ENCODE measurements around the gene SKA1. TPM values are rescaled to one million over a fixed set of nuclear protein-coding genes. Genes with fewer than 3 reads are reported as not detected.
A peak's percentile ranks its signal among the peaks of the same experiment; 100 is the strongest.

Gene SKA1
- total and polyA plus RNA-seq, 2 of the 13 experiments (the other 11 are each of a cell fraction or from before 2014, with no cell fraction given) = 5.3 to 21.3 TPM

- TF ChIP-seq JUND (CRISPR knock-in tag; IDR thresholded peaks at IDR 0.05) (no peak), MAF1 (CRISPR knock-in tag; IDR thresholded peaks at IDR 0.05; ENCODE audit: borderline replicate concordance) (no peak), AKNA (CRISPR knock-in tag; IDR thresholded peaks at IDR 0.05; ENCODE audit: borderline replicate concordance) (no peak), ZNF75D (CRISPR knock-in tag; IDR thresholded peaks at IDR 0.05; ENCODE audit: borderline replicate concordance) (no peak), IRF2 (CRISPR knock-in tag; IDR thresholded peaks at IDR 0.05) (peak; percentile 44; the same call in 1 of the 2 replicates), ZSCAN30 (CRISPR knock-in tag; IDR thresholded peaks at IDR 0.05) (no peak), ZNF672 (CRISPR knock-in tag; IDR thresholded peaks at IDR 0.05) (no peak), KMT2B (CRISPR knock-in tag; IDR thresholded peaks at IDR 0.05) (peak; percentile 74), IKZF4 (CRISPR knock-in tag; IDR thresholded peaks at IDR 0.05; ENCODE audit: borderline replicate concordance, low read depth, not compliant biosample characterization) (no peak), SPEN (CRISPR knock-in tag; IDR thresholded peaks at IDR 0.05; ENCODE audit: low read depth) (peak; percentile 71), ZNF484 (CRISPR knock-in tag; IDR thresholded peaks at IDR 0.05; ENCODE audit: borderline replicate concordance, low read depth) (no peak), ZFP91 (CRISPR knock-in tag; IDR thresholded peaks at IDR 0.05; ENCODE audit: borderline replicate concordance) (peak; percentile 78), HMGA1 (CRISPR knock-in tag; conservative IDR thresholded peaks at IDR 0.05) (no peak), NFE2L1 (CRISPR knock-in tag; IDR thresholded peaks at IDR 0.05; ENCODE audit: borderline replicate concordance) (no peak), SALL2 (CRISPR knock-in tag; IDR thresholded peaks at IDR 0.05) (peak; percentile 86), ZSCAN9 (CRISPR knock-in tag; IDR thresholded peaks at IDR 0.05; ENCODE audit: borderline replicate concordance) (0 out of 2 replicates have a peak, but pooled peaks have one; percentile 18), ELF3 (CRISPR knock-in tag; IDR thresholded peaks at IDR 0.05) (peak; percentile 76), THAP9 (CRISPR knock-in tag; IDR thresholded peaks at IDR 0.05; ENCODE audit: borderline replicate concordance) (peak; percentile 67; the same call in 1 of the 2 replicates), ZNF460 (CRISPR knock-in tag; IDR thresholded peaks at IDR 0.05; ENCODE audit: borderline replicate concordance) (no peak)
- TF ChIP-seq, protein P1, sequence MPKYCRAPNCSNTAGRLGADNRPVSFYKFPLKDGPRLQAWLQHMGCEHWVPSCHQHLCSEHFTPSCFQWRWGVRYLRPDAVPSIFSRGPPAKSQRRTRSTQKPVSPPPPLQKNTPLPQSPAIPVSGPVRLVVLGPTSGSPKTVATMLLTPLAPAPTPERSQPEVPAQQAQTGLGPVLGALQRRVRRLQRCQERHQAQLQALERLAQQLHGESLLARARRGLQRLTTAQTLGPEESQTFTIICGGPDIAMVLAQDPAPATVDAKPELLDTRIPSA (CRISPR knock-in tag; IDR thresholded peaks at IDR 0.05; ENCODE audit: borderline replicate concordance) = no peak
Observed at GRCh38 chr18:50374753-50375391, at the start of gene SKA1 (continued).
